ENCODE results near the gene SLC26A8.
"Not testable (repeated sequence)": the region's sequence is repeated elsewhere in the genome, so short reads cannot be mapped to it uniquely, and the experiment has no call there.

DNA sequence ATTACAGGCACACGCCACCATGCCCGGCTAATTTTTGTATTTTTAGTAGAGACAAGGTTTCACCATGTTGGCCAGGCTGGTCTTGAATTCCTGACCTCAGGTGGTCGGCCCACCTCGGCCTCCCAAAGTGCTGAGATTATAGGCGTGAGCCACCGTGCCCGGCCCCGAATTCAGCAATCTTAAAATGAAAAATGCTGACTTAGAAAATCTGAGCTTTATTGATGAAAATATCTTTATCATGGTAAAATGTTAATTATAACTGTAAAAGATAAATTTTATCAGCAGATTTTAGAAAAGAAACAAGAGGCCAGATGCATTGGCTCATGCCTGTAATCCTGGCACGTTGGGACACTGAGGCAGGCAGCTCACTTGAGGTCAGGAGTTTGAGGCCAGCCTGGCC is 36.4 kb downstream of the SLC26A8 start:
- TF ChIP-seq, protein P1, sequence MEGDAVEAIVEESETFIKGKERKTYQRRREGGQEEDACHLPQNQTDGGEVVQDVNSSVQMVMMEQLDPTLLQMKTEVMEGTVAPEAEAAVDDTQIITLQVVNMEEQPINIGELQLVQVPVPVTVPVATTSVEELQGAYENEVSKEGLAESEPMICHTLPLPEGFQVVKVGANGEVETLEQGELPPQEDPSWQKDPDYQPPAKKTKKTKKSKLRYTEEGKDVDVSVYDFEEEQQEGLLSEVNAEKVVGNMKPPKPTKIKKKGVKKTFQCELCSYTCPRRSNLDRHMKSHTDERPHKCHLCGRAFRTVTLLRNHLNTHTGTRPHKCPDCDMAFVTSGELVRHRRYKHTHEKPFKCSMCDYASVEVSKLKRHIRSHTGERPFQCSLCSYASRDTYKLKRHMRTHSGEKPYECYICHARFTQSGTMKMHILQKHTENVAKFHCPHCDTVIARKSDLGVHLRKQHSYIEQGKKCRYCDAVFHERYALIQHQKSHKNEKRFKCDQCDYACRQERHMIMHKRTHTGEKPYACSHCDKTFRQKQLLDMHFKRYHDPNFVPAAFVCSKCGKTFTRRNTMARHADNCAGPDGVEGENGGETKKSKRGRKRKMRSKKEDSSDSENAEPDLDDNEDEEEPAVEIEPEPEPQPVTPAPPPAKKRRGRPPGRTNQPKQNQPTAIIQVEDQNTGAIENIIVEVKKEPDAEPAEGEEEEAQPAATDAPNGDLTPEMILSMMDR (IDR thresholded peaks at IDR 0.05) = not testable (repeated sequence)
- TF ChIP-seq EP300, POLR2A (IDR thresholded peaks at IDR 0.05): not testable (repeated sequence)

Measured in tibial nerve (tissue), 4 donors.